ENCODE measurements around the gene ZC3H10.

The ZC3H10 gene

GRCh38 chr12:56102683-56103065 is 15.4 kb upstream of the ZC3H10 start:
- Histone ChIP-seq H3K9ac (ENCODE audit: low read length) (0 out of 2 replicates have a peak overlapping the region, but pooled peaks have one; percentile 100), H3K27ac (ENCODE audit: low read depth, low read length) (no peak overlapping the region), H2AFZ (ENCODE audit: low read depth, low read length, severe bottlenecking) (no peak overlapping the region), H3K4me2 (ENCODE audit: low read depth, low read length, poor library complexity, severe bottlenecking) (peak overlapping the region; percentile 84), H4K20me1 (ENCODE audit: low read depth, low read length) (peaks cover 9% of the 10 kb centered on the region; the same call in 1 of the 2 replicates), H3K27me3 (ENCODE audit: low read length) (no peaks in the 10 kb centered on the region), H3K9me3 (ENCODE audit: insufficient read depth, low read length) (no peaks in the 10 kb centered on the region), H3K79me2 (ENCODE audit: insufficient read depth, low read length) (peaks cover 33% of the 10 kb centered on the region), H3K9me2 (replicated peaks; ENCODE audit: insufficient read depth, low read length) (no peaks in the 10 kb centered on the region), H3F3A (ENCODE audit: insufficient read depth) (peaks cover 18% of the 10 kb centered on the region), H3K4me3 (ENCODE audit: insufficient read depth, low read length, poor library complexity, severe bottlenecking) (no peak overlapping the region), H3K36me3 (ENCODE audit: low read length) (peaks cover 12% of the 10 kb centered on the region)
- no peak for TF ChIP-seq EZH2phosphoT487 (conservative IDR thresholded peaks at IDR 0.05; ENCODE audit: low read length)
- TF ChIP-seq, protein P1, sequence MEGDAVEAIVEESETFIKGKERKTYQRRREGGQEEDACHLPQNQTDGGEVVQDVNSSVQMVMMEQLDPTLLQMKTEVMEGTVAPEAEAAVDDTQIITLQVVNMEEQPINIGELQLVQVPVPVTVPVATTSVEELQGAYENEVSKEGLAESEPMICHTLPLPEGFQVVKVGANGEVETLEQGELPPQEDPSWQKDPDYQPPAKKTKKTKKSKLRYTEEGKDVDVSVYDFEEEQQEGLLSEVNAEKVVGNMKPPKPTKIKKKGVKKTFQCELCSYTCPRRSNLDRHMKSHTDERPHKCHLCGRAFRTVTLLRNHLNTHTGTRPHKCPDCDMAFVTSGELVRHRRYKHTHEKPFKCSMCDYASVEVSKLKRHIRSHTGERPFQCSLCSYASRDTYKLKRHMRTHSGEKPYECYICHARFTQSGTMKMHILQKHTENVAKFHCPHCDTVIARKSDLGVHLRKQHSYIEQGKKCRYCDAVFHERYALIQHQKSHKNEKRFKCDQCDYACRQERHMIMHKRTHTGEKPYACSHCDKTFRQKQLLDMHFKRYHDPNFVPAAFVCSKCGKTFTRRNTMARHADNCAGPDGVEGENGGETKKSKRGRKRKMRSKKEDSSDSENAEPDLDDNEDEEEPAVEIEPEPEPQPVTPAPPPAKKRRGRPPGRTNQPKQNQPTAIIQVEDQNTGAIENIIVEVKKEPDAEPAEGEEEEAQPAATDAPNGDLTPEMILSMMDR (IDR thresholded peaks at IDR 0.05; ENCODE audit: insufficient read depth, low read length, poor library complexity, severe bottlenecking), result no peak

DNA sequence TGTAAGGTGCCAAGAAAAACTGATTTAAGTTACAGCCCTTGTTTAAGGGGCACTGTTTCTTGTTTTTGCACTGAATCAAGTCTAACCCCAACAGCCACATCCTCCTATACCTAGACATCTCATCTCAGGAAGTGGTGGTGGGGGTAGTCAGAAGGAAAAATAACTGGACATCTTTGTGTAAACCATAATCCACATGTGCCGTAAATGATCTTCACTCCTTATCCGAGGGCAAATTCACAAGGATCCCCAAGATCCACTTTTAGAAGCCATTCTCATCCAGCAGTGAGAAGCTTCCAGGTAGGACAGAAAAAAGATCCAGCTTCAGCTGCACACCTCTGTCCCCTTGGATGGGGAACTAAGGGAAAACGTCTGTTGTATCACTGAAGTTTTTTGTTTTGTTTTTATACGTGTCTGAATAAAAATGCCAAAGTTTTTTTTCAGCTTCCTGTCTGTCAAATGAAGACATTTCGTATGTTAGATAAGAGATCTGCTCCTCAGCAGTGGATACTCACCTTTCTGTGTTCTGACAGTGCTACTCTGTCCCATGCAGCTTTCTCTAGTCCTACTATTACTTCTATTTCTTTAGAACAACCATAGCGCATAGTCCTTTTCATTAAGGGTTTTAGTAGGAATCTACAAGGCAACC is 14.9 kb upstream of the ZC3H10 start:
- peak overlapping the region; percentile 86 for H3K4me3 ChIP-seq (ENCODE audit: insufficient read depth, low read length, poor library complexity, severe bottlenecking)
- H3K27ac ChIP-seq (ENCODE audit: low read depth, low read length), result peak overlapping the region; percentile 72; the same call in 1 of the 2 replicates
- H4K20me1 ChIP-seq (ENCODE audit: low read depth, low read length), result peaks cover 9% of the 10 kb centered on the region; the same call in 1 of the 2 replicates
- TF ChIP-seq, protein P1 (IDR thresholded peaks at IDR 0.05; ENCODE audit: insufficient read depth, low read length, poor library complexity, severe bottlenecking), result no peak
- TF ChIP-seq EZH2phosphoT487 (conservative IDR thresholded peaks at IDR 0.05; ENCODE audit: low read length), result no peak
- no peaks in the 10 kb centered on the region for H3K9me2 ChIP-seq (replicated peaks; ENCODE audit: insufficient read depth, low read length)
- no peaks in the 10 kb centered on the region for H3K9me3 ChIP-seq (ENCODE audit: insufficient read depth, low read length)
- peaks cover 39% of the 10 kb centered on the region for H3K79me2 ChIP-seq (ENCODE audit: insufficient read depth, low read length)
- peaks cover 18% of the 10 kb centered on the region for H3F3A ChIP-seq (ENCODE audit: insufficient read depth)
- H3K9ac ChIP-seq (ENCODE audit: low read length), result peak overlapping the region; percentile 100
- H2AFZ ChIP-seq (ENCODE audit: low read depth, low read length, severe bottlenecking), result peak overlapping the region; percentile 95
- H3K36me3 ChIP-seq (ENCODE audit: low read length), result peaks cover 17% of the 10 kb centered on the region
- H3K27me3 ChIP-seq (ENCODE audit: low read length), result no peaks in the 10 kb centered on the region
- H3K4me2 ChIP-seq (ENCODE audit: low read depth, low read length, poor library complexity, severe bottlenecking), result peak overlapping the region; percentile 84

DNA sequence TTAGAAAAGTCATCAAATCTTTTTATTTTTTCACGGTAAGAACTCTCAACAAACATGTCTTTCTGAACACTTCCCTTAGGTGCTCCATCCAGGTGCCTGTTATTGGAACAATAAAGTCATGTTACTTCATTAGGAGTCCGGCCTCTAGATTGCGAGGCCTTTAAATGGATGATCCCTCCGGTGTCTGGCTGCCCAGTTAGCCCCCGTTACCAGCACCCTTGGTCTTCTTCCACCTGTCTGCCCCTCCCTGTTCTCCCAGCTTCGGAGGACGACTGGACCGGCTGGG is 14.3 kb upstream of the ZC3H10 start:
- Histone ChIP-seq H3K27me3 (ENCODE audit: low read length) (no peaks in the 10 kb centered on the region), H3K79me2 (ENCODE audit: insufficient read depth, low read length) (peaks cover 40% of the 10 kb centered on the region), H3K4me3 (ENCODE audit: insufficient read depth, low read length, poor library complexity, severe bottlenecking) (peak overlapping the region; percentile 86), H4K20me1 (ENCODE audit: low read depth, low read length) (peaks cover 9% of the 10 kb centered on the region; the same call in 1 of the 2 replicates), H3F3A (ENCODE audit: insufficient read depth) (peaks cover 18% of the 10 kb centered on the region), H3K36me3 (ENCODE audit: low read length) (peaks cover 22% of the 10 kb centered on the region), H3K27ac (ENCODE audit: low read depth, low read length) (peak overlapping the region; percentile 72), H3K4me2 (ENCODE audit: low read depth, low read length, poor library complexity, severe bottlenecking) (peak overlapping the region; percentile 84), H3K9me2 (replicated peaks; ENCODE audit: insufficient read depth, low read length) (no peaks in the 10 kb centered on the region), H2AFZ (ENCODE audit: low read depth, low read length, severe bottlenecking) (peak overlapping the region; percentile 95), H3K9me3 (ENCODE audit: insufficient read depth, low read length) (no peaks in the 10 kb centered on the region), H3K9ac (ENCODE audit: low read length) (peak overlapping the region; percentile 100)
- no peak for TF ChIP-seq EZH2phosphoT487 (conservative IDR thresholded peaks at IDR 0.05; ENCODE audit: low read length)
- TF ChIP-seq, protein P1 (IDR thresholded peaks at IDR 0.05; ENCODE audit: insufficient read depth, low read length, poor library complexity, severe bottlenecking), result no peak
